GM23338 (cell line): Measurements from ENCODE around the gene IFNG.

Experiments
- CTCF ChIP-seq, 2 experiments: fragments of 200-600 bp in 1 of 2; sonication (generic) in 1 of 2; conservative IDR thresholded peaks; 2 replicates each; pipeline versions ENCODE4 v1.5.1 to v1.6.1; 2016 to 2017; ENCODE audit warnings: antibody characterized with exemption in 2 of 2, low read depth in 2 of 2, mild to moderate bottlenecking in 2 of 2, moderate library complexity in 1 of 2
- EZH2 ChIP-seq: fragments of 200-600 bp; sonication (generic); IDR thresholded peaks from one replicate; pipeline ENCODE4 v1.8.0; 2017; ENCODE audit warnings: antibody characterized with exemption, mild to moderate bottlenecking, low read depth; ENCODE audit not compliant: unreplicated experiment
- EZH2phosphoT487 ChIP-seq: fragments of 200-600 bp; sonication (generic); IDR thresholded peaks from one replicate; pipeline ENCODE4 v1.8.1; 2018; ENCODE audit warnings: antibody characterized with exemption; ENCODE audit not compliant: unreplicated experiment
- POLR2AphosphoS5 ChIP-seq: IDR thresholded peaks from 2 replicates; pipeline ENCODE4 v1.6.1; 2016; ENCODE audit warnings: antibody characterized with exemption, low read depth
- REST ChIP-seq: IDR thresholded peaks from one replicate; pipeline ENCODE4 v1.6.1; 2018; ENCODE audit warnings: antibody characterized with exemption; ENCODE audit not compliant: unreplicated experiment
- ZNF462 ChIP-seq: fragments of 250-450 bp; sonication (Bioruptor Pico); IDR thresholded peaks from 2 replicates; pipeline ENCODE4 v1.5.0; 2020; ENCODE audit warnings: mild to moderate bottlenecking, moderate library complexity

- TF ChIP-seq EZH2phosphoT487 (no peak), CTCF (conservative IDR thresholded peaks at IDR 0.05; ENCODE audit: low read depth in 2 of 2) (peak; percentile 77 to 79), EZH2 (no peak), REST (no peak), ZNF462 (CRISPR knock-in tag) (0 out of 2 replicates have a peak, but pooled peaks have one; percentile 12), POLR2AphosphoS5 (no peak)
These were observed 45.9 kb downstream of the IFNG start for GRCh38 chr12:68113644-68114043.
